ENCODE results near the gene HOXA10. TPM values are rescaled to one million over a fixed set of nuclear protein-coding genes. Genes with fewer than 3 reads are reported as not detected.

Gene HOXA10
- total RNA-seq, 1 experiment from 2014 or later = not detected

DNA sequence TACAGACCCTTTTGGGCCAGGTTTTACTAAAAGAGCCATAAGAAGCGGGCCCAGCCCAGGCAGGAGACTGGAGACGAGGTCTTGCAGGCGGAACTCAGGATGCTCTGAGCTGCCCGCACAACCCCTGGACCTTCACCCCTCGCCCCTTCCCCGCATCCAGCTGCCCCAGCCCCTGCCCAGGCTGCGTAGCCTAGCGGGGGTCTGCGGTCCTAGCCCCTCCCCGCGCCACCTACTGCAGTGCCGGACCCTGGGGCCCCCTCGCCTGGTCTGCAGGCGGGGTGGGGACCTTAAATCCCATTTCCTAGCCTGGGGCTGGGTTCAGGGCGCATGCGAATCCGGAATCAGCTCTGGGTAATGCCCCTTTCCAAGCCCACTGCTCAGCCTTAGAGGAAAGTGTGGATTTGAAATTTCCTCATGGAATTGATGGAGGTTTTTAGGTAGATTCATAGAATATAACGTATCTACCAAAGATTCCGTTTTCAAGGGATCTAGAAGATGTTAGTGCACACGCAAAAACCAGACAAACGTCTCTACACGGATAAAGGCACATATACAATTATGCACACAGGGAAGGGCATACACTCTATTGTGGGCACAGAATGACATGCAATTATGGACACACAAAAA is 21.2 kb downstream of the HOXA10 start:
- Histone ChIP-seq H3K79me1 (ENCODE audit: insufficient read depth, low read depth, low read length, poor library complexity, severe bottlenecking) (no peaks in the 10 kb centered on the region), H4K20me1 (ENCODE audit: control insufficient read depth, insufficient read depth, insufficient read length) (no peaks in the 10 kb centered on the region), H4K8ac (replicated peaks; ENCODE audit: insufficient read length, low read depth, low read length) (no peak overlapping the region), H2BK120ac (ENCODE audit: low read depth, low read length, poor library complexity, severe bottlenecking) (no peak overlapping the region), H3K23me2 (ENCODE audit: insufficient read length, low read depth, low read length, poor library complexity, severe bottlenecking) (no peaks in the 10 kb centered on the region), H4K91ac (ENCODE audit: insufficient read length, low read depth, low read length) (no peak overlapping the region), H2BK20ac (ENCODE audit: low read depth, low read length, poor library complexity, severe bottlenecking) (no peak overlapping the region), H3K27me3 (ENCODE audit: insufficient read depth, low read length) (peaks cover 97% of the 10 kb centered on the region), H2BK15ac (ENCODE audit: low read depth, low read length) (no peak overlapping the region), H3K27ac (ENCODE audit: insufficient read length, low read depth, low read length) (no peak overlapping the region), H2AFZ (ENCODE audit: low read length) (no peak overlapping the region), H3K4ac (ENCODE audit: low read depth, low read length) (no peak overlapping the region), H3T11ph (ENCODE audit: low read length) (no peak overlapping the region), H3K56ac (ENCODE audit: insufficient read length, low read depth, low read length) (no peak overlapping the region), H3K9me3 (ENCODE audit: control insufficient read depth, low read depth, low read length) (no peaks in the 10 kb centered on the region), H2BK12ac (ENCODE audit: insufficient read length, low read depth, low read length) (no peak overlapping the region), H3K14ac (ENCODE audit: insufficient read depth, low read length) (no peak overlapping the region), H3K4me1 (ENCODE audit: insufficient read depth, low read length) (no peaks in the 10 kb centered on the region), H2AK5ac (ENCODE audit: insufficient read length, low read length) (no peak overlapping the region), H3K9ac (ENCODE audit: extremely low read depth, insufficient read length, low read length) (no peak overlapping the region), H4K5ac (ENCODE audit: insufficient read length, low read depth, low read length) (no peak overlapping the region), H3K18ac (ENCODE audit: insufficient read length, low read depth, low read length) (no peak overlapping the region), H3K23ac (ENCODE audit: insufficient read length, low read depth, low read length) (no peak overlapping the region), H2BK5ac (ENCODE audit: insufficient read length, low read length) (no peak overlapping the region), H3K4me2 (ENCODE audit: insufficient read depth, insufficient read length, low read length) (no peak overlapping the region), H3K79me2 (ENCODE audit: insufficient read depth, low read length) (no peaks in the 10 kb centered on the region)
- WGBS (ENCODE audit: extremely low coverage, insufficient read length, low lambda C conversion rate) = no CpG with 5 or more reads among the region's 22 CpGs
- Mint-ChIP-seq H3K4me3 (no peak overlapping the region), H3K9me3 (peaks cover 21 to 26% of the 10 kb centered on the region in 2 experiments), H3K36me3 (ENCODE audit: insufficient read depth in 1 of 3, low read depth in 3 of 3) (peaks cover 0 to 6% (median 0%) of the 10 kb centered on the region in 3 experiments; a peak in 3 of 7 replicates), H3K4me1 (peaks cover 13 to 28% of the 10 kb centered on the region in 2 experiments), H3K27ac (no peak overlapping the region), H3K27me3 (ENCODE audit: low read depth) (peaks cover 100% of the 10 kb centered on the region)
- DNase-seq = peak; percentile 25
- TF ChIP-seq, protein P1, sequence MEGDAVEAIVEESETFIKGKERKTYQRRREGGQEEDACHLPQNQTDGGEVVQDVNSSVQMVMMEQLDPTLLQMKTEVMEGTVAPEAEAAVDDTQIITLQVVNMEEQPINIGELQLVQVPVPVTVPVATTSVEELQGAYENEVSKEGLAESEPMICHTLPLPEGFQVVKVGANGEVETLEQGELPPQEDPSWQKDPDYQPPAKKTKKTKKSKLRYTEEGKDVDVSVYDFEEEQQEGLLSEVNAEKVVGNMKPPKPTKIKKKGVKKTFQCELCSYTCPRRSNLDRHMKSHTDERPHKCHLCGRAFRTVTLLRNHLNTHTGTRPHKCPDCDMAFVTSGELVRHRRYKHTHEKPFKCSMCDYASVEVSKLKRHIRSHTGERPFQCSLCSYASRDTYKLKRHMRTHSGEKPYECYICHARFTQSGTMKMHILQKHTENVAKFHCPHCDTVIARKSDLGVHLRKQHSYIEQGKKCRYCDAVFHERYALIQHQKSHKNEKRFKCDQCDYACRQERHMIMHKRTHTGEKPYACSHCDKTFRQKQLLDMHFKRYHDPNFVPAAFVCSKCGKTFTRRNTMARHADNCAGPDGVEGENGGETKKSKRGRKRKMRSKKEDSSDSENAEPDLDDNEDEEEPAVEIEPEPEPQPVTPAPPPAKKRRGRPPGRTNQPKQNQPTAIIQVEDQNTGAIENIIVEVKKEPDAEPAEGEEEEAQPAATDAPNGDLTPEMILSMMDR (conservative IDR thresholded peaks at IDR 0.05) = no peak
